GM08714 (cell line): ENCODE results near the gene RAB40C.

Source experiments
- H3K4me3 ChIP-seq: fragments of 200-500 bp; sonication (Bioruptor generic); 2 replicates; pipeline ENCODE4 v1.5.1; 2014; ENCODE audit warnings: mild to moderate bottlenecking, low read length, inconsistent platforms
- ZNF274 ChIP-seq: IDR thresholded peaks from 2 replicates; pipeline ENCODE4 v1.6.1; 2012; ENCODE audit warnings: mild to moderate bottlenecking, low read depth, low read length

Gene RAB40C

DNA sequence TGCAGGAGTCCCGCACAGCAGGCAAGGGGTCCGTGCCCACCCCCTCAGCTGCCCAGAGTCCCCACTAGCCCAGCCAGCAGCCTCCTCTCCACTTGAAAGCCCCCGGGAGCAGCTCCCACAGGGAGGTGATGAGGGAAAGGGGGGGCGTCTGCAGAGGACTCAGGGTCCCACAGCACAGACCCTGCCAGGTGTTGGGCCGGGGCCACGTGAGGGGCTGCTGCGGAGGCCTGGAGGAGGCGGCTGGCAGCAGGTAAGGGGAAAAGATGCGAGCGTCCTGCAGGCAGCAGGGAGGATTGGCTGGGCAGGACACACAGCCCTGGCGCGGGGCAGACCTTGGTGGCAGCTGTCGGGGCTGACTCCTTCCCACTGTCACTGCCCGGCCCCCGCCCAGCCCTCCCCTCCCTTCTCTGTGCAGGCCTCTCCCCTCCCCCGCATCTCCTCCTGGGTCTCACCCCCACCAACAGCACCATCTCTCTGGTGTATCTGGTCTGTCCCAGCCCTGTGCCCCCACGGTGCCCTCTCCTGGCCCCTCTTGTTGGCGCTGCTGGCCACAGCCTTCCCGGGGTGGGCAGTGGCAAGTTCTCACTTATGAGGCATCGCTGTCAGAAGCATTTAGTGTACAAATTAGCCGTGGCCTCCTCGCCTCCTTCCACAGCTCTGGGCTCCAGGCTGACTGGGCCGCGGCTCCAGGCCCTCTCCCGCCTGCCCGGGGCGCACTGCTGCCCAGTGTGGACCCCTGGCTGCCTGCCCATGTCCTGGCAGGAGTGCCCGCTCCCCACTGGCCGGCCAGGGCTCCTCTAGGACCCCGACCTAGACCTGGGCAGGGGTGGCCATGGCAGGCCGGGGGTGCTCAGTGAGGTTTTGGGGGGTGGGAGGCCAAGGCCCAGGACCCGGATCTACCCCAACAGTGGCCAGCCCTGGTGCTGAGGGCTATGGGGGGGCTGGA lies 34.1 kb upstream of the RAB40C start:
- no peak for TF ChIP-seq ZNF274
- H3K4me3 ChIP-seq: no peak overlapping the region

GRCh38 chr16:556474-557173 lies 33.2 kb upstream of the RAB40C start:
- H3K4me3 ChIP-seq: no peak overlapping the region
- no peak for TF ChIP-seq ZNF274

GRCh38 chr16:557463-558297 lies 32.2 kb upstream of the RAB40C start:
- no peak overlapping the region for H3K4me3 ChIP-seq
- TF ChIP-seq ZNF274: no peak

- no peak overlapping the region for H3K4me3 ChIP-seq
- TF ChIP-seq ZNF274: no peak
Observed at GRCh38 chr16:558298-559020, 31.4 kb upstream of the RAB40C start.

- no peak overlapping the region for H3K4me3 ChIP-seq
- no peak for TF ChIP-seq ZNF274
Observed at GRCh38 chr16:559021-559380, 30.9 kb upstream of the RAB40C start.

GRCh38 chr16:559411-560203 lies 30.3 kb upstream of the RAB40C start:
- H3K4me3 ChIP-seq: no peak overlapping the region
- TF ChIP-seq ZNF274: no peak

DNA sequence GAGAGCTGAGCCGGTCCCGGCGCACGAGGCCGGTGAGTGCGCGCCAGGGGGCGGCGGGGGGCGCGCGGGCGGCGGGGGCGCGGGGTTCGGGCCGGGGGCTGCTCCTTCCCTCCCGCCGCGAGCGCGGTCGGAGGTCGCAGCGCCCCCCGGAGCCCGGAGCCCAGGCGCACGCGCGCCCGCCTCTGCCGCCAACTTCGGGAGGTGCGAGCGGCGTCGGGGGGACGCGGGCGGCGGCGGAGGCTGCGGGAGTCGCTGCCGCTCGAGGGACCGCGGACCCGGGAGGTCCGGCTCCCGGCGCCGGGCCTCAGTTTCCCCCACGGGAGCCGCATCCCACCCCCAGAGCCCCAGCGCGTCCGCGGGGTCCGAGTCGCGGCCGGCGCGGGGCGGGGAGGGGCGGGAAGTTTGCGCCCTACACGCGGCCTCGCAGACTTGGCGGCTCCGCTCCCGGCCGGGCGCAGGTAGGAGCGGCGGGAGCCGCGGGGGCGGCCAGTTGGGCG lies 29.6 kb upstream of the RAB40C start, which contains the start of gene PRR35:
TSS of gene PRR35 (plus strand) at position 191 of the 497 bp plus-strand sequence. CDS start 2,901 bp downstream, outside the sequence.
- TF ChIP-seq ZNF274: no peak

GRCh38 chr16:560701-561412 lies 29.0 kb upstream of the RAB40C start:
- no peak overlapping the region for H3K4me3 ChIP-seq
- TF ChIP-seq ZNF274: no peak

More for the DNA sequence above, 29.6 kb upstream of the RAB40C start, which contains the start of gene PRR35:
- no peak within 1 kb of the TSS for H3K4me3 ChIP-seq

DNA sequence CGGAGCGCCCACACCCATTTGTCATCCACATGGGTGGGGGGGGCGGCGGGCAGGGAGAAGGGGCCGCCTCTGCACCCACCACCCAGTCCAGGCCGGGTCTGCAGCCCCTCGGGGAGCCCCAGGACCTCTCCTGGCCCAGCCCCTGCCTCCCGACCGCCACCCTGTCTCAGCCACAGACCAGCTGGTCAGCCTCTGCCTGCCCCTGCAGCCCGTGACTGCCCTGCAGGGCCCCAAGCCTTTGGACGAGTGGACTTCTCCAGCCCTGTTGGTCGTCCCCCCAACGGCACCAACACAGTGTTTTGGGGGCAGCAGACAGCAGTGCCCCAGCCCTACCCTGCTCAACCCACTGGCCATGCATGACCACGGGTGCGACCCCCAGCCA lies 28.5 kb upstream of the RAB40C start:
- no peak overlapping the region for H3K4me3 ChIP-seq
- TF ChIP-seq ZNF274: no peak

- TF ChIP-seq ZNF274: no peak
- no peak overlapping the region for H3K4me3 ChIP-seq
Observed at GRCh38 chr16:561957-562938, 27.6 kb upstream of the RAB40C start.

- no peak for TF ChIP-seq ZNF274
- H3K4me3 ChIP-seq: no peak overlapping the region
Observed at GRCh38 chr16:563072-563644, 26.7 kb upstream of the RAB40C start.
